NCI-H1694 (cell line): ENCODE data around the gene SLMAP.

Experiments used
- DNase-seq: peaks from one replicate; lab custom pipeline; 2025; lab: John Stamatoyannopoulos, UW

The SLMAP gene

DNA sequence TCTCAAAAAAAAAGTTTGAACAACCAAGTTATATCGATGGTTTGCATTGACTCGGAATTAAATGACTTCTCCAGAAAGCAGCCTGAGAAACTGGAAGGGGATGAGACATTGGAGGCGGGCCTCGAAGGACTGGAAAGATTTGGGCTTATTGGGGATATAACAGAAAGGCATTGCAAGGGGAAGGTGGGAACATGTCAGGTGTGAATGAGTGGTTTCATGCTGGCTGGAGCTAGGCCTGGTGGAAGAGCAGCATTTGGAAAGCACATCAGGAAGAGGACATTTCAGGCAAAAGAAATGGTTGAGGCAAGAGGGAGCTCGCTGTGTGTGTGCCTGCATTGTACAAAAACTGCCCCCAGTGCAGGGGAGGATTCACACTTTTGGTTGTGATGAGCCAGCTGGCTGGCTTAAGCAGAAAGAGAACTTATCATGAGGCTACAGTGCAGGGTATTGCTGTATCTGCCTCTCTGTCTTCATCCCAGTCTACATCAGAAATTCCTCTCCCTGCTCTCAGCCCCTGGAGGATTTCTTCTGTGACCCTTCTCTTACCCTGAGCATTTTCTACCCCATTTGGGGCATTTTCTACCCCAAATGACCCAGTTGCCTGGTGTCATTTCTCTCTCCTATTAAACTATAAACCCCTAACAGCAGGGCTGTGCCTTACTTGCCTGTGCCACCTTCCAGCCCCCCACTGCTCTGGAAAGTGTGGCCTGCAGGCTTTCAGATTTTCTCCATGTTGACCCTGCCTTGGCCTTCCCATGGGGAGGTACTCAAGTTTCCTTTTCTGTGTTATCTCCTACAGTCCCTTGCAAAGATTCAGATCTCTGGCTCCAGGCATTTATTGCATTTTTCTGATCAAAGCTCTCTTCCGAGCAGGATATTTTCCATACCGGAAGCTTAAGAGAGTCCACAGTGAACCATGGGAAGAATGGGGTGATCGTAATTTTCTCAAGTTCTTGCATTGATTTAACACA, 187.7 kb downstream of the SLMAP start:
- no peak for DNase-seq

DNA sequence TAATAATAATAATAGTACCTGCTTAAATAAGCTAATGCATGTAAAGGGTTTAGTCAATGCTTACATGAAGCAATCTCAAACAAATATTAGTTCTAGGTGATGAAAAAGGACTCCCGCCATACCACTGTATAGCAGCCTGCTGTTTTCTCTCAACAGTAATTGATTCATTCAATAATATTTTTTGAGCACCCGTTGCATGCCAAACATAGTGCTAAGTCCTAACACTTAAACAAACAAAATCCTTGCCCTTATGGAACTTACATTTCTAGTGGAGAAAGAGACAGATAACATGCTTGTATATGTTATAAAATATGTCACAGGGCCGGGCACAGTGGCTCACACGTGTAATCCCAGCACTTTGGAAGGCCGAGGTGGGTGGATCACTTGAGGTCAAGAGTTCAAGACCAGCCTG, 190.9 kb downstream of the SLMAP start:
- no peak for DNase-seq

DNA sequence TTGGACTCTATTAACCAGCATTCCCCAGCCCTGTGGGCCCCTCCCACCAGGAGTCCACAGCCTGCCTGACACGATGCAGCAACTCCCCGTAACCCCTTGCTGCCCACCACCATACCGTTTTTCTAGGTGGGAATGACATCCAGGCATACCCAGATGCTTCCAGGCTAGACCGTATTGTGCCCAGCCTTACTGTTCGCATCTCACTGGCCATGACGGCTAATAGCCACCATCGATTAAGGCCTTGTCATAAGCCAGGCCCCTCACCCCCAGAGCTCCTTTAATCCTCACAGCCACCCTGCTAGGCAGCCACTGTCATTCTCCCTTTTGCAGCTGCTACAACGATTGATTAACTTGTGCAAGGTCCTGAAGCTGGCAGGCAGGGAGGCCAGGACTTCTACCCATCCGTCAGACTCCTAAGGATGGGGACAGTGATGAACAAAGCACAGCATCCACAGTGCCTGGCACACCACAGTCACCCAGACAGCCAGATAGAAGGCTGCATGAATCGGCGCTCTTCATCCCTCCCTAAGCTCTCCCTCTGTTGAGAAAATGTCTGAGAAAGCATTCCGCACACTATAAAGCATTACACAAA, 192.1 kb downstream of the SLMAP start:
- no peak for DNase-seq

DNA sequence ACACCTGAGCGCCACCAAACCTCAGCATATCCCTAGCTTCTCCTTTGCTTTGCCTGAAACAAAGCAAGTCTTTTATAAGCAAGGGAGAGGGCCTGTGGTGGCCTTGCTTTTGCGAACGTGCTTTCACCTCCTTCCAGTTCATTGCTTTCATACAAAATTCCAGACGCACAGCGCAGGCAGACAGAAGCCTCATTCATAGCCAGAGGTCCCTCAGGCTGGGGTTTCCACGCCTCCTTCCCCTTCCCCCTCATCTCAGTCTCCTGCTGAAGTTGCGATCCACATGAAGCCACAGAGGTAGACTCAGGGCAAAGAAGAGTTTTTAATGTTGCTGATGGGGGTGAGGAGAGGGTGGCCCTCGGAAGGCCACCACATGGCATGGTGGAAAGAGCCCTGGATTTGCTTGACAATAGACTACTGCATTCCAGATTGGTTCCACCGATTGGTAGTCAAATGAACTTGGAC, 192.7 kb downstream of the SLMAP start:
- DNase-seq: no peak

DNA sequence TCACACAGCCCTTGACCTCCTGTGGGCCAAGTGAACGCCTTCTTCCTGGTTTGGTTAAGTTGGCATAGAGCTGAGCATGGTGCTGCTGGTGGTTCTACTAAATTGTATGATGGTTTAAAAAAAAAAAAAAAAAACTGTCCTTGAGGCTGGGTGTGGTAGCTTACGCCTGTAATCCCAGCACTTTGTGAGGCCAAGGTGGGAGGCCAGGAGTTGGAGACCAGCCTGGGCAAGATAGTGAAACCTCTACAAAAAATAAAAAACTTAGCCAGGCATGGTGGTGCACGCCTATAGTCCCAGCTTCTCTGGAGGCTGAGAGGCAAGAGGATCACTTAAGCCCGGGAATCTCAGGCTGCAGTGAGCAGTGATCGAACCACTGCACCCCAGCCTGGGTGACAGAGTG, 193.2 kb downstream of the SLMAP start:
- no peak for DNase-seq

DNA sequence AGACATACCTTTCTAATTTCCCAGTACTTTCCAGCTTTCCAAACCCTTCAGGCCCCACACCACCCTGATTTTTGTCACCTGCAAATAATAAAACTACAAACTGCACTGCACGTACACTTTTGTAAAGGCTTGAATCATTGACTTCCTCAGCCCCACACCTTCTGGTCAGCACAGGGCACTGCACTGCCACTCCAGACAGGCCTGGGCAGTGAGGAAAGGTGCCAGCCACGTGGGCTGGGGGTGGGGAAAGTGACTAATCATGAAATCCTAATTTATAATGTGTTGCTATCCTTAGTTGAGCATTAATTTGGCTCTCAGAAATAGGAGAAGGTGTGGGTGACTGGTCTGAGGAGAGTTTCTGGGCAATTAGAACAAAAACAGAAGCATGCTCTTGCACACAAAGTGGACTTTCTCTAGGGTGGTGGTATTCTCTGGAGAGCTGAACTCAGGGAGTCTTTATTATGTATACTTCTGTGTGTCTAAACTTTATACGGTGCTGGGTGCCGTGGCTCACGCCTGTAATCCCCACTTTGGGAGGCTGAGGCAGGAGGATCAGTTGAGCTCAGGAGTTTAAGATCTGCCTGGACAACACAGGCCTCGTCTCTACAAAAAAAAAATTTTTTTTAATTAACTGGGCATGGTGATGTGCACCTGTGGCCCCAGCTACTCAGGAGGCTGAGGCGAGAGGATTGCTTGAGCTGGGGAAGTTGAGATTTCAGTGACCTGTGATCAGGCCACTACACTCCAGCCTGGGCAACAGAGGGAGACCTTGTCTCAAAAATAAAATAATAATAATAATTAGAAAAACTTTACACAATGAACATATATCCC, 193.9 kb downstream of the SLMAP start:
- no peak for DNase-seq

DNA sequence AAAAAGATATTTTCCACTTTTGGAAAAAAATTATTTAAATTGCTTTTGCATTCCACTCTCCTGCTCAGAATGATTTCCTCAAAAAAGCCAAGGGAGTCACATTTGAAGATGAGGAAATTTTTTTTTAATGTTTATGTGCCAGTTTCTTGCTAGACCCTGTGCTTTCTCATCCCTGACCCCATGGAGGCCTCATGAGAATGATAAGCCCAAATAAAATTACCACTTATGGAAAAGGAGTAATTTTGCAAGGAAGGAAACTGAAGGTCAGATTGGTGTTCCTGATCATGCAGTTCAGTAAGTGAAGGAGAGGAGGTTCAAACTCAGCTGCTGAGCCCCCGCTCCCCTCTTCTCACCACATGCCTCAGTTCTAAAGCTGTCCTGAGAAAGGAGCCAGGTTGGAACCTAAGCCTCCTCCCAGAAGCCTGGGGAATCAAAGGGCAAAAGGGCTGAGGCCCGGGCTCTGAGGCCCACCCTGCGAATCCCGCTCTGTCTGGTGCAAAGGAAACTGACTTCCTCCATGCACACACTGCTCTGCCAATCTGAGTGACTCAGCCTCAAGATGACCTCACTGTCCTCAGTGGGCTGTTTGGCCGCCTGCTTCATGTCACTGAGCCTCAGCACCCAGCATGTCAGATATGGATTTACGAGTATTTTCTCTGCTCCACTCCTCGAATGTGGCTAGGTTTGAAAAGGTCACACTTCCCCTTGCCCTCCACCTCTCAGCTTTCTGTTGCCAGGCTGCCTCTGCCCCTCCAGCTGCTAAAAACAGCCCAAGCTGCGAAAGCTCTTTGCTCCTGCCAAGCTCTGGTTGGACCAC, 195.2 kb downstream of the SLMAP start:
- no peak for DNase-seq

DNA sequence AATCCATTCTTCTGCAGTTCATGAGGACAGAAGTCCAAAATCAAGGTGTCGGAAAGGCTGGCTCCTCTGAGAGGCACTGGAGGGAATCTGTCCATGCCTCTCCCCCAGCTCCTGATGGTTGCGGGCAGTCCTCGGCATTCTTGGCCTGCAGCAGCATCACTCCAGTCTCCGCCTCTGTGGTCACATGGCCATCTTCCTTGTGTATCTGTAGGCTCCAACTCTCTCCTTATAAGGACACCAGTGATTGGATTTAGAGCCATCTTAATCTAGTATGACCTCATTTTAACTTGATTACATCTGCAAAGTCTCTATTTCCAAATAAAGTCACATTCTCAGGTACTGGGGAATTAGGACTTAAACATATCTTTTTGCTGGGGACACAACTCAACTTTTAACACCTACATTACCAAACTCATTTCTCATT, 196.1 kb downstream of the SLMAP start:
- DNase-seq: no peak

DNA sequence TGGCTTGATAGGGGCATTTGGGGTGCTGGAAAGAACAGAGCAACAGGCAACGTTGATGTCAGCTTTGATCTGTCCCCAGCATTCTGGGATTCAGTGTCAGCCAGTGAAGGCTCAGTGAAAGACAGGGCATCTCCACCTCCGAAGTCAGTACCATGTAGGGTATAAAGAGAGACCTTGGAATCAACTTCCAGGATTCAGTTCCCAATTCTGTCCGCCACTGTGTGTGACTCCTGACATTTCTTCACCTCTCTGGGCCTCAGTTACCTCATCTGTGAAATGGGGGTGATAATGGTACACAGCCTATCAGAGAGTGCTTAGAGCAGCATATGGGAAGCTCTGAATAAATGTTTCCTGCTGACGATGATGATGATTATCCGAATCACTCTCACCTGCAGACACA, 196.5 kb downstream of the SLMAP start:
- DNase-seq: no peak

DNA sequence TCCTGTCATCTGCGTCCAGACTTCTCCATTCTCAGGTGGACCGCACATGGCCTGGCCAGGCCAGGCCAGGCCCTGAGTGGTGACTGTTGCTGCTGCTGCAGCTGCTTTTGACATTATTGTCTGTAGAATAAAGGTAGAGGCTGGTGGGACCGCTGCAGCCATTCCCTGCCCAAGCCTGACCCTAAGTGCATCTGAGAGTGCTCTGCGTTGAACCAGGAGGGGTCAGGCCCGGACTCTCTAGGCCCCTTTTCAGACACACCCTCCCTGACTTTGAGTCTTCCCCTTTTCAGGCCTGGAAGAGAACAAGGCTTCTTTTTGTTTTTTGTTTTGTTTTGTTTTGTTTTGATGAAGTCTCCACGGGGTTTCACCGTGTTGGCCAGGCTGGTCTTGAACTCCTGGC, 197.5 kb downstream of the SLMAP start:
- no peak for DNase-seq

DNA sequence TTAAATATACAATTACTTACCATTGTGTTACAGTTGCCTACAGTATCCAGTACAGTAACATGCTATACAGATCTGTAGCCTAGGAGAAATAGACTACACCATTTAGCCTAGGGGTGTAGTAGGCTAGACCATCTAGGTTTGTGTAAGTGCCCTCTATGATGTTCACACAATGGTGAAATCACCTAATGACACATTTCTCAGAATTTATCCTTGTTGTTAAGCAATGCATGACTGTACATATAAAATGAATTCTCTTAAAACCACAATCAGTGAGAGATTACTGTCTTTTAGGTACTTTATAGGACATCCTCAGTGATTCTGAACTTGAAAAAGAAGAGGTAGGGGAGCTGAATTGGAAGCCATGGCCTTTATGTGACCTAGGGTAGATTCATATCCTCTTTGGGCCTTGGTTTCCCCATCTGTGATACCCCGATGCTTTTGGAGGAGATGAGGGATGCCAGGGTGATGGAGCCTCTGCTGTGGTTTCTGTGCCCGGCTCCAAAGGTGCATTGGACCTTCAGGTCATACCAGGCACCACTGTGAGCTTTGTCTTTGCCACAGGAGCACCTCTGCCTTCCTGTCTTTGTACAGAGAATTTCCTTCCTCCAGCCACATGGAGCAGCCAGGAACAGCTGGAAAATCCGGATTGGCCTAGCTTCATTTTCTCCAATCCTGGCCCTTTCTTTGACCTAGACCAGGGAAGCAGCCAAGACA, 200.2 kb downstream of the SLMAP start:
- DNase-seq: no peak

DNA sequence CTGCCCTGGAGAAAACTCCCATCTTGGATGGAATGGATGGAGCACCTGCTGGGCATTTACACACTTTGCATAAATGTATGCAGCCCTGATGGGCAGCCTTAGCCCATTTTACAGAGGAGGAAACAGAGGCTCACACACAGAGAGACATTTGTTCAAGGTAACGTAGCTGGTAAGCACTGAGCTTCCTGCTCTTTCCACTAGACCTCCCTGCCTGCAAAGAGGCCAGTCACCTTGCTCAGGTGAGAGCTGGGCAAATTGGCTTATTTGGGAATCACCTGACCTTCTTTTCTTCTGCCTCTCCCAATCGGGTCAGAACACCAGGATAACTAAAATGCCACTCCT, 200.7 kb downstream of the SLMAP start:
- DNase-seq: no peak

DNA sequence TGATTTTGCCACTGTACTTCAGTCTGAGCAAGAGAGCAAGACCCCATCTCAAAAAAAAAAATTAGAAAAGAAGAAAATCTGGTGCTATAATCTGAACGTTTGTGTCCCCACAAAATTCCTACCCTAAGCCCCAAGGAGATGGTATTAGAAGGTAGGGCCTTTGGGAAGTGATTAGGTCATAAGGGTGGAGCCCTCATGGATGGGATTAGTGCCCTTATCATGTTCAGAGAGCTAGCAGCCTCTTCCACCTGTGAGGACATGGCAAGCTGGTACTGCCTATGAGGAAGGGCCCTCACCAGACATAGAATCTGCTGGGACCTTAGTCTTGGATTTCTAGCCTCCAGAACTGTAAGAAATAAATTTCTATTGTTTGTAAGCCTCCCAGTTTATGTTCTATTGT, 201.7 kb downstream of the SLMAP start:
- DNase-seq: no peak

DNA sequence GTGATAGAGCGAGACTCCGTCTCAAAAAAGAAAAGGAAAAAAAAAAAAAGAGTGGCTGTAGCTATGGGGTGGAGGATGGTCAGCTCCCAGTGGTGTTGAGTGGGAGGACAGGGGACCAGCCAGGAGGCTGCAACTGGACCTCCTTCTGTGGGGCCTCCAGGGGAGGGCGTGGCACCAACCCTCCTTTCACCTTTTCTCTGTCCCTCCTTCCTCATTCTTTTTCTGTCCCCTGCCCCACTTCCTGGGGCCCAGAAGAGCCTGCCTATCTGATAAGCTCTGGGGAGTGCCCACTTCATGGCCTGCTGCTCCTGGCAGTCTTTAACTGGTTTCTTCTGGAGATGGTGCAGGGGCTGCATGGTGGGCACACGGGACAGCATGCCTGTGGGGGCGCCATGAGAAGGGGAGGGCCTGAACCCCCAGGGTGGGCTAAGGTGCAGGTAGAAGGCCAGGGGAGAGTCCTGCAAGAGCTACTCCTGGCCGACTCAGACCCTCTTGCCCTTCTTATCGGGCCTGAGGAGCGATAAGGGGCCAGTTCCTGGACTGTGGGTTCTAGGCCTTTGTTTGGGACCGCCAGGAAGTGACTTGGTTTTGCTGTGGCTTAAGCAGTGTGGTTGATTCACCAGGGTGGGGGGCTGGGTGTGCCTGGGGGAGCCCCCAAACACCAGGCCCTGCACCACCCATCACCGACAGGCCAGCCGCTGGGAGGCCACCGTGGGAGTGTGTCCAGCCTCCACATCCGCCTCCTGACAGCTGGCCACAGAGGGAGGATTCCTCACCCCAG, 202.7 kb downstream of the SLMAP start:
- DNase-seq: no peak

DNA sequence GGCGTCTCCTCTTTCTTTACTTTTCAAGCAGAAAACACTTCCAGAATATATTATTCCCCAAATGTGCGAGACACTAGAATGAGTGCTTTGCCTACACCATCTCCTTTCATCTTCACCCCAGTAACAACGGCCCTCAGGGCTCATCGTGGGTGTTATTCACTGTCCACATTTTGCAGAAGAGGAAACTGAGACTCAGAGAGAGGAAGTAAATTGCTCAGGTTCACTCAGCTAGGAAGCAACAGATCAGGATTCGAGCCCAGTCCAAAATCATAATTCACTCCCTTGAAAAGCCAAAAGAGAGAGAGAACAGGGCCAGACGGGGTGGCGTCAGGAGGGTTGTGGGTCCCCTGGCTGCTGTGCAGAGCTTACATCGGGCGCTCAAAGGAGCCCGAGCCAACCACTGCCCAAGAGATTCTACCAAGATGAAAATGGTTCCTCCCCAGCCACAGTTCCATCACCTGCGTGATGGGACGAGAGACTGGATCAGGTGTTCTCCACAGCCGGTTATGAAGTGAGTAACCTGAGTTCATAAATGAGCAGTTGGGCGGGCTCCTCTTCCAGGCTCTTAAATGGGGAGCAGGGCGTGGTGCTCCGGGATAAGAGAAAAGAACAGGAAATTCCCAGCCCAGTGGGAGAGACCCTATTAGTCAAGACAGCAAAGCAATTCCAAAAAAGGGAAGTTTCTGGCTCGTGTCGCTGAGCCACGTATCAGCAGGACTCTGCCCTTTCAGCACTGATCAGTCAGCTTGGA, 203.5 kb downstream of the SLMAP start:
- no peak for DNase-seq

DNA sequence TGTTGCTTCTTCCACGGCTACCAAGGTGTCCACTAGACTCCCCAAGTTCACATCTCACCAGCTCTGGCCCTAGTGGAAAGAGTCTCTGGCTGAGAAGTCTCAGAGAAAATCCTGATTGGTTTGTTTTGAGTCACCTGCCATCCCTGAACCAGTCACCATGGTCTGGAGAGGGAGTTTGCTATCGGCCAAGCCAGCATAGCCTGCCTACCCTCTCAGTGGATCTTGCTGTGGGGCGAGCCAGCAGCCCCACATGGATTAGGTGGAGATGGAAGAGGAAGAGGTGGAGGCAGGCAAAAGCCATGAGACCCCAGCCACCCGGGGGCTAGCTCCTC, 204.0 kb downstream of the SLMAP start:
- DNase-seq: no peak

DNA sequence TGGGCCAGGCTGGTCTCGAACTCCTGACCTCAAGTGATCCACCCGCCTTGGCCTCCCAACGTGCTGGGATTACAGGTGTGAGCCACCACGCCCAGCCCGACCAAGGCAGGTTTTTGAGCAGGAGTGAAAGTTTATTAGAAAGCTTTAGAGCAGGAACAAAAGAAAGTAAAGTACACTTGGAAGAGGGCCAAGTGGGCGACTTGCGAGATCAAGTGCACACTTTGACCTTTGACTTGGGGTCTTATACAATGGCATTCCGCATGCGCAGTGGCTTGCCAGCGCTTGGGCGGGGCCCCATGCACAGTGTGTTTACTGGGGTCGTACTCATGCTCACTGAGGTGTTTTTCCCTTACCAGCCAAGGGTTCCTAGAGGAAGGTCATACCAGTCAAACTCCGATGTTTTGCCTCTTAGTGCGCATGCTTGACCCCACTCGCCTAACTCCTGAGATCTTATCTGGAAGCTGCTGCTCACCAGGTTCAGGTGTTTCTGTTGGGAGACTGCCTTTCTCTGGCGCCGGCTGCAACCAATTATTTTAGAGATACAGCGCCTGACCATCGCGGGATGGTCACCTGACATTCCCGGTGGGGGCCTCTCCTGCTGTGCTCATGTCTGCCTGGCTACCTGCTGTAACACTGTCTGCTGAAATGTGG, 205.2 kb downstream of the SLMAP start:
- no peak for DNase-seq

DNA sequence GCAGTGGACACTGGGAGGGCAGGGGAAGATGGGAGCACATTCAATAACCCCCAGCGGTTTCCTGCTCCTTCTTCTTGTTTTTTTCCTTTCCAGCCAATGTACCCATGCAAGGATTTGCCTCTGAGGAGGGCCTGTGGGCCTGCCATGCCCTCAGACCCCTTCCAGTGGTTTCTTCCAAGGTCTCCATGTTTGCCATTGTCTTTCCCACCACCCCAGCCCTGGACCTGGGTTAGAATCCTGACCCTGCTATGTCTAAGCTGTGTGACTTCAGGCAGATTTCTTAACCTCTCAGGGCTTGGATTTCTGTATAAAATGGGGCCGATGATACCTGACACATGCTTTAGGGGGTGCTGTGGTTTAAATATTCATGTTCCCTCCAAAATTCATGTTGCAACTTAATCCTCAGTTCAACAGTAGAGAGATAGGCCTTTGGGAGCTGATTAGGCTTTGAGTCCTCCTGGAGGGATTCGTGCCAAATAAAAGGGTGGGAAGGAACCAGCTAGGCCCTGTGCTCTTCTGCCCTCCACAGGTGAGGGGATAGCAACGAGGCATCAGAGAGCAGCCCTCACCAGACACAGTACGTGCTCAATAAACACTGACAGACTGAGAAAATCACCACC, 205.8 kb downstream of the SLMAP start:
- DNase-seq: no peak

DNA sequence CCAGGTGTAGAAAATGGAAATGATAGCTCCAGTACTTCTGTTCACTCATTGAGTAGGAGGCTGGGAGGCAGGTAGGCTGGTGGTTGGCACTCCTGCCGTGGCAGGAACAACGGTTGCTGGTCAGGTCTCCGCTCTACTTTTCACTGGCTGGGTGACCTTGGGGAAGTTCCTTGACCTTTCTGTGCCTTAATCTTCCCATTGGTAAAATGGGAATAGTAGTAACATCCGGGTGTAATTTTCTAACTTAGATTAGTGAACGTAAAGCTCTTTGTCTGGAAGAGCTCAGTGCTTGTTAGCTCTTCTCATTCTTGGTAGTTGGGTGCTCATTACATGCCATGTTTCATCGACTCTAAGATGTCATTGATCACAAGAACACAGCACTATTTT, 206.3 kb downstream of the SLMAP start:
- no peak for DNase-seq
